Measurements from ENCODE around the gene NECTIN1.

The NECTIN1 gene

GRCh38 chr11:119669487-119669886, 59.5 kb downstream of the NECTIN1 start:
- H3K4me3 ChIP-seq (ENCODE audit: low read depth, low read length), result no peak overlapping the region
- DNase-seq (ENCODE audit: low read depth), result no peak
- TF ChIP-seq CTCF (IDR thresholded peaks at IDR 0.05; ENCODE audit: insufficient read depth, low read depth, low read length, missing control alignments), result no peak

GRCh38 chr11:119668676-119669075, 60.3 kb downstream of the NECTIN1 start:
- DNase-seq (ENCODE audit: low read depth), result no peak

GRCh38 chr11:119666463-119667131, 62.4 kb downstream of the NECTIN1 start:
- no peak overlapping the region for H3K4me3 ChIP-seq (ENCODE audit: low read depth, low read length)
- TF ChIP-seq CTCF (IDR thresholded peaks at IDR 0.05; ENCODE audit: insufficient read depth, low read depth, low read length, missing control alignments), result peak; percentile 92
- peak; percentile 80 for DNase-seq (ENCODE audit: low read depth)

More at GRCh38 chr11:119668676-119669075, 60.3 kb downstream of the NECTIN1 start:
- no peak overlapping the region for H3K4me3 ChIP-seq (ENCODE audit: low read depth, low read length)
- TF ChIP-seq CTCF (IDR thresholded peaks at IDR 0.05; ENCODE audit: insufficient read depth, low read depth, low read length, missing control alignments), result no peak

- no peak for DNase-seq (ENCODE audit: low read depth)
- no peak overlapping the region for H3K4me3 ChIP-seq (ENCODE audit: low read depth, low read length)
- TF ChIP-seq CTCF (IDR thresholded peaks at IDR 0.05; ENCODE audit: insufficient read depth, low read depth, low read length, missing control alignments), result no peak
Observed at GRCh38 chr11:119666061-119666460, 62.9 kb downstream of the NECTIN1 start.

GRCh38 chr11:119664701-119665420, 64.1 kb downstream of the NECTIN1 start:
- TF ChIP-seq CTCF (IDR thresholded peaks at IDR 0.05; ENCODE audit: insufficient read depth, low read depth, low read length, missing control alignments), result no peak
- no peak overlapping the region for H3K4me3 ChIP-seq (ENCODE audit: low read depth, low read length)
- no peak for DNase-seq (ENCODE audit: low read depth)

- TF ChIP-seq CTCF (IDR thresholded peaks at IDR 0.05; ENCODE audit: insufficient read depth, low read depth, low read length, missing control alignments), result no peak
- no peak for DNase-seq (ENCODE audit: low read depth)
Observed at GRCh38 chr11:119664063-119664572, 64.9 kb downstream of the NECTIN1 start.

More at GRCh38 chr11:119664063-119664572, 64.9 kb downstream of the NECTIN1 start:
- no peak overlapping the region for H3K4me3 ChIP-seq (ENCODE audit: low read depth, low read length)

Measured in GM12865 (cell line).